K562 (cell line): Measurements from ENCODE around the gene C1QTNF5. TPM values are rescaled to one million over a fixed set of nuclear protein-coding genes. Genes with fewer than 3 reads are reported as not detected.
A peak's percentile ranks its signal among the peaks of the same experiment; 100 is the strongest.

Experiments used
- ATAC-seq: fragments of 200-7000 bp; cut with Tn5 transposase; 3 replicates; pipeline ENCODE4 v1.9.1; 2020; ENCODE audit warnings: moderate library complexity
- BruUV-seq: library from RNA; stranded (reverse); fragments of 400-500 nt; replicated peaks from 2 replicates; lab custom pipeline; 2021; lab: Mats Ljungman, UMichigan
- CTCF ChIA-PET: fragments of 300-600 bp; formaldehyde crosslinking; extraction: SDS; loops from one replicate; lab custom pipeline; 2021; ENCODE audit warnings: low intra/inter-chr PET ratio; lab: Yijun Ruan, JAX
- POLR2A ChIA-PET: fragments of 300-600, 350-650 bp; sonication (Branson Sonifier 250); formaldehyde crosslinking; extraction: SDS; loops from one replicate; lab custom pipeline; 2021; ENCODE audit warnings: antibody characterized with exemption, inconsistent platforms; lab: Yijun Ruan, JAX
- DNase-seq, 4 experiments: peaks; one replicate each; pipeline versions ENCODE4 v3.0.0 to v3.0.0-alpha.2; 2011 to 2018; ENCODE audit warnings: low spot score in 3 of 4, mixed read lengths in 3 of 4; ENCODE audit errors: extremely low read depth in 1 of 4
- FAIRE-seq: peaks from 2 replicates; lab custom pipeline; 2011; peaks lifted over from hg19 to GRCh38; lab: Jason Lieb, UNC
- H2AFZ ChIP-seq: 2 replicates; pipeline ENCODE4 v1.6.0; 2011; ENCODE audit warnings: low read depth, low read length, control low read depth, inconsistent platforms
- H3K27ac ChIP-seq: fragments of 200-600 bp; 3 replicates; pipeline ENCODE4 v1.8.0; 2011; ENCODE audit warnings: low read depth, mild to moderate bottlenecking, control low read depth, inconsistent platforms, low read length, moderate library complexity, mixed read lengths; ENCODE audit errors: extremely low read depth
- H3K27me3 ChIP-seq, 2 experiments: fragments of 300-600 bp in 1 of 2; 2 replicates in 1 of 2; 3 replicates in 1 of 2; pipeline versions ENCODE4 v1.6.0 to v1.8.0; 2011; ENCODE audit warnings: inconsistent platforms in 2 of 2, low read length in 2 of 2, mild to moderate bottlenecking in 1 of 2, mixed read lengths in 1 of 2, moderate library complexity in 1 of 2; ENCODE audit not compliant: control insufficient read depth in 2 of 2, insufficient read depth in 2 of 2
- H3K36me3 ChIP-seq: fragments of 300-600 bp; 3 replicates; pipeline ENCODE4 v1.8.0; 2011; ENCODE audit warnings: mild to moderate bottlenecking, low read length, inconsistent platforms; ENCODE audit not compliant: control insufficient read depth, insufficient read depth
- H3K4me1 ChIP-seq, 2 experiments: fragments of 200-600 bp in 1 of 2; replicated peaks in 1 of 2; 2 replicates in 1 of 2; 3 replicates in 1 of 2; pipeline versions ENCODE4 v1.5.1 to v1.8.0; 2011; ENCODE audit warnings: inconsistent platforms in 2 of 2, low read length in 2 of 2, mild to moderate bottlenecking in 1 of 2, mixed read lengths in 1 of 2, moderate library complexity in 1 of 2; ENCODE audit not compliant: control insufficient read depth in 2 of 2, insufficient read depth in 2 of 2
- H3K4me2 ChIP-seq: 2 replicates; pipeline ENCODE4 v1.6.1; 2011; ENCODE audit warnings: low read length, control low read depth, inconsistent platforms, mixed read lengths; ENCODE audit not compliant: insufficient read depth
- H3K4me3 ChIP-seq: fragments of 200-600 bp; sonication (generic), shearing (Covaris generic); 2 replicates; pipeline ENCODE4 v1.5.1; 2016; ENCODE audit warnings: control low read depth, inconsistent platforms
- H3K79me2 ChIP-seq: fragments of 200-600 bp; 3 replicates; pipeline ENCODE4 v1.8.0; 2011; ENCODE audit warnings: low read length, inconsistent platforms; ENCODE audit not compliant: control insufficient read depth, insufficient read depth
- H3K9ac ChIP-seq, 2 experiments: 2 replicates each; pipeline versions ENCODE4 v1.6.0 to v1.6.1; 2011; ENCODE audit warnings: low read depth in 2 of 2, low read length in 2 of 2, control low read depth in 1 of 2, inconsistent platforms in 1 of 2, mild to moderate bottlenecking in 1 of 2, mixed read lengths in 1 of 2; ENCODE audit not compliant: insufficient read depth in 1 of 2
- H3K9me1 ChIP-seq: one replicate; pipeline ENCODE4 v1.6.0; 2011; ENCODE audit warnings: inconsistent platforms, mild to moderate bottlenecking, low read length, moderate library complexity; ENCODE audit not compliant: control insufficient read depth, insufficient read depth
- H3K9me3 ChIP-seq: replicated peaks from 2 replicates; pipeline ENCODE4 v1.5.1; 2011; ENCODE audit warnings: low read depth, low read length, inconsistent platforms; ENCODE audit not compliant: control insufficient read depth, insufficient read depth
- H4K20me1 ChIP-seq: replicated peaks from 2 replicates; pipeline ENCODE4 v1.6.1; 2011; ENCODE audit warnings: low read length, inconsistent platforms, mixed read lengths; ENCODE audit not compliant: control insufficient read depth, insufficient read depth
- CHD2 ChIP-seq: IDR thresholded peaks from 2 replicates; pipeline ENCODE4 v1.6.1; 2011; ENCODE audit warnings: low read depth, low read length
- CREB3L1 ChIP-seq: fragments of 450-650 bp; IDR thresholded peaks from 2 replicates; pipeline ENCODE4 v1.6.1; 2014; ENCODE audit warnings: low read depth, mild to moderate bottlenecking, moderate library complexity, borderline replicate concordance
- GABPA ChIP-seq: fragments of 200-800 bp; sonication (Bioruptor generic); conservative IDR thresholded peaks from 2 replicates; pipeline ENCODE4 v1.6.1; 2016; ENCODE audit warnings: low read depth, missing genetic modification characterization, missing compliant biosample characterization
- STAG1 ChIP-seq: sonication (generic); formaldehyde crosslinking; IDR thresholded peaks from 2 replicates; pipeline ENCODE4 v1.5.0; 2020; ENCODE audit warnings: missing genetic modification reagents, borderline replicate concordance
- ZBTB33 ChIP-seq: sonication (generic); formaldehyde crosslinking; IDR thresholded peaks from 2 replicates; pipeline ENCODE4 v1.8.1; 2023; ENCODE audit warnings: mild to moderate bottlenecking, missing genetic modification reagents
- ZNF431 ChIP-seq: sonication (generic); formaldehyde crosslinking; IDR thresholded peaks from 2 replicates; pipeline ENCODE4 v1.8.0; 2022; ENCODE audit warnings: mild to moderate bottlenecking, missing genetic modification reagents
- WGBS: fragments of 100-300 bp; shearing (Covaris generic); methylation state at CpG from one replicate; pipeline ENCODE4 v1.1.6; 2016; ENCODE audit warnings: low coverage, mixed read lengths; ENCODE audit not compliant: insufficient coverage; ENCODE audit errors: missing lambda C conversion rate; 5-methylcytosine and 5-hydroxymethylcytosine counted together
- in situ Hi-C: fragments of 300-500 bp; cut with MboI; formaldehyde crosslinking; loops from 4 replicates; pipeline ENCODE4 v1.15.0; 2018; ENCODE audit warnings: inconsistent platforms, mixed read lengths
- intact Hi-C: fragments of 100-400 bp; cut with micrococcal nuclease; formaldehyde crosslinking; loops from 2 replicates; pipeline ENCODE4 v1.14.2; 2022
- polyA plus RNA-seq, 8 experiments: library from polyadenylated mRNA; depleted of rRNA in 4 of 8; stranded (reverse) in 5 of 8; unstranded in 3 of 8; fragments of >200 nt; fragmentation: Nextera tagmentation in 2 of 8; fragmentation: Illumina TruSeq in 1 of 8; extraction: Ambion mirVana in 2 of 8; extraction: Trizol in 1 of 8; gene quantifications; 2 replicates each; pipeline versions ENCODE4 v1.2.1 to v1.2.3, GENCODE V29; 2011 to 2014; ENCODE audit warnings: inconsistent platforms in 1 of 8, missing spikeins in 1 of 8
- total RNA-seq, 7 experiments: library from RNA; depleted of rRNA in 6 of 7; stranded (reverse); fragments of >200 nt in 6 of 7; fragmentation: Illumina TruSeq in 2 of 7; extraction: Trizol in 2 of 7; gene quantifications; 2 replicates each; pipeline versions ENCODE4 v1.2.1 to v1.2.3, GENCODE V29; 2011 to 2021; ENCODE audit warnings: low replicate concordance in 1 of 7

The C1QTNF5 gene
- total and polyA plus RNA-seq, 9 of the 15 experiments (the other 6 are each of a cell fraction or from before 2014, with no cell fraction given) = 0.07 to 0.76 (median 0.24) TPM; not detected in 1

- ATAC-seq = no peak
Measured at GRCh38 chr11:119346605-119347004, 5.9 kb upstream of the C1QTNF5 start, which contains the start of gene MFRP. TSS of gene MFRP (minus strand) at chr11:119346705. CDS start at chr11:119346513, 192 bp downstream.

More at GRCh38 chr11:119346605-119347004, 5.9 kb upstream of the C1QTNF5 start, which contains the start of gene MFRP:
- Histone ChIP-seq H3K4me2 (no peak within 1 kb of the TSS), H3K4me3 (no peak within 1 kb of the TSS), H3K9me1 (no peaks in the 10 kb centered on the region), H3K36me3 (no peaks in the 10 kb centered on the region), H3K4me1 (peaks cover 0 to 13% of the 10 kb centered on the region in 2 experiments; a peak in 3 of 5 replicates), H3K79me2 (no peaks in the 10 kb centered on the region), H3K9ac (peak within 1 kb of the TSS in 1 of 2 experiments; percentile 6; a peak in 1 of 4 replicates), H2AFZ (no peak within 1 kb of the TSS), H4K20me1 (no peaks in the 10 kb centered on the region; the same call in 1 of the 2 replicates), H3K27ac (no peak within 1 kb of the TSS), H3K9me3 (no peaks in the 10 kb centered on the region), H3K27me3 (peaks cover 0 to 21% of the 10 kb centered on the region in 2 experiments; a peak in 3 of 5 replicates)
- WGBS = 9% methylated on average over 4 of the region's 6 CpGs
- no peak for DNase-seq
- POLR2A ChIA-PET = interaction anchor here (0.9 to 1.0 kb wide), 2 partner anchors 18 to 24 kb away, joined by 3 to 5 read pairs; no protein-coding TSS in a partner anchor
- intact Hi-C loops = no loop called here
- in situ Hi-C loops = no loop called here
- FAIRE-seq = no peak
- no TSS peak for BruUV-seq
- CTCF ChIA-PET = no interaction called here
- TF ChIP-seq CREB3L1 (no peak), GABPA (tag) (no peak), ZNF431 (no peak), STAG1 (no peak), CHD2 (no peak), ZBTB33 (CRISPR knock-in tag) (no peak)
- TF ChIP-seq, all 486 proteins: peak for 0
